ENCODE data around the gene REN. TPM values are rescaled to one million over a fixed set of nuclear protein-coding genes. Genes with fewer than 3 reads are reported as not detected.

The REN gene
- total RNA-seq = not detected
- not detected for total RNA-seq (2013)

DNA sequence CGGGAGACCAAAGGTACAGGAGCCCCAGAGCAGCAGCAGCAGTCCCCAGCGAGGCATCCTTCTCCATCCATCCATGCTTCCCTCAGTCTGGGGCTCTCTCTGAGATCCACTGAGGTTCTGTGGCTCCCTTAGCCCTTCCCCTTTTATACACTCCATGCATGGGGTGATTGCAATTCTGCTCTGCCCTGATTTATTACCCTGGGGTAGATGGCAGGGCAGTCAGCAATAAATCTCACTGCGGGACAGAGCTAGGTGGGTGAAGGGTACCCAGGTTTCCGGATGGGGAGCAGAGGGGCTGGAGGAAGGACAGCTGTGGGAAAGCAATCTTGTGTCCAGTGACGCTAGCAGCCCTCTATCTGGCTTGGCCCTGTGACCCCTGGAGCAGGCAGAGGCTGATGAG, at the start of gene REN:
Gene REN (minus strand): TSS at position 119 of the 400 bp plus-strand sequence. CDS start 44 bp downstream, at position 75.
- DNase-seq (no peak), ATAC-seq (no peak)
- TF ChIP-seq, protein P1, sequence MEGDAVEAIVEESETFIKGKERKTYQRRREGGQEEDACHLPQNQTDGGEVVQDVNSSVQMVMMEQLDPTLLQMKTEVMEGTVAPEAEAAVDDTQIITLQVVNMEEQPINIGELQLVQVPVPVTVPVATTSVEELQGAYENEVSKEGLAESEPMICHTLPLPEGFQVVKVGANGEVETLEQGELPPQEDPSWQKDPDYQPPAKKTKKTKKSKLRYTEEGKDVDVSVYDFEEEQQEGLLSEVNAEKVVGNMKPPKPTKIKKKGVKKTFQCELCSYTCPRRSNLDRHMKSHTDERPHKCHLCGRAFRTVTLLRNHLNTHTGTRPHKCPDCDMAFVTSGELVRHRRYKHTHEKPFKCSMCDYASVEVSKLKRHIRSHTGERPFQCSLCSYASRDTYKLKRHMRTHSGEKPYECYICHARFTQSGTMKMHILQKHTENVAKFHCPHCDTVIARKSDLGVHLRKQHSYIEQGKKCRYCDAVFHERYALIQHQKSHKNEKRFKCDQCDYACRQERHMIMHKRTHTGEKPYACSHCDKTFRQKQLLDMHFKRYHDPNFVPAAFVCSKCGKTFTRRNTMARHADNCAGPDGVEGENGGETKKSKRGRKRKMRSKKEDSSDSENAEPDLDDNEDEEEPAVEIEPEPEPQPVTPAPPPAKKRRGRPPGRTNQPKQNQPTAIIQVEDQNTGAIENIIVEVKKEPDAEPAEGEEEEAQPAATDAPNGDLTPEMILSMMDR (IDR thresholded peaks at IDR 0.05) = no peak
- no peaks in the 10 kb centered on the region for H3K27me3 ChIP-seq (ENCODE audit: control insufficient read depth, insufficient read depth, low read length)
- WGBS (ENCODE audit: insufficient coverage) = 33% methylated on average over 5 of the region's 5 CpGs
- no peak within 1 kb of the TSS for H3K27ac Mint-ChIP-seq
- no peak within 1 kb of the TSS for H3K4me3 Mint-ChIP-seq
- no peak within 1 kb of the TSS for H3K4me3 ChIP-seq (ENCODE audit: low read length)
- intact Hi-C loops (cut with micrococcal nuclease) = no loop called here
- no peaks in the 10 kb centered on the region for H3K36me3 ChIP-seq (ENCODE audit: control insufficient read depth, insufficient read depth, low read length)
- H3K4me1 Mint-ChIP-seq = no peaks in the 10 kb centered on the region
- peaks cover 8% of the 10 kb centered on the region for H3K36me3 Mint-ChIP-seq
- H3K27ac ChIP-seq (ENCODE audit: low read length) = no peak within 1 kb of the TSS
- peaks cover 19% of the 10 kb centered on the region for H3K9me3 ChIP-seq (ENCODE audit: control insufficient read depth, insufficient read depth, low read length)
- peaks cover 0 to 3% of the 10 kb centered on the region in 2 donors for H3K9me3 Mint-ChIP-seq
- H3K27me3 Mint-ChIP-seq (ENCODE audit: low read depth in 2 of 2) = peaks cover 0 to 5% of the 10 kb centered on the region in 2 donors
- no peaks in the 10 kb centered on the region for H3K4me1 ChIP-seq (ENCODE audit: control insufficient read depth, insufficient read depth, low read length)

DNA sequence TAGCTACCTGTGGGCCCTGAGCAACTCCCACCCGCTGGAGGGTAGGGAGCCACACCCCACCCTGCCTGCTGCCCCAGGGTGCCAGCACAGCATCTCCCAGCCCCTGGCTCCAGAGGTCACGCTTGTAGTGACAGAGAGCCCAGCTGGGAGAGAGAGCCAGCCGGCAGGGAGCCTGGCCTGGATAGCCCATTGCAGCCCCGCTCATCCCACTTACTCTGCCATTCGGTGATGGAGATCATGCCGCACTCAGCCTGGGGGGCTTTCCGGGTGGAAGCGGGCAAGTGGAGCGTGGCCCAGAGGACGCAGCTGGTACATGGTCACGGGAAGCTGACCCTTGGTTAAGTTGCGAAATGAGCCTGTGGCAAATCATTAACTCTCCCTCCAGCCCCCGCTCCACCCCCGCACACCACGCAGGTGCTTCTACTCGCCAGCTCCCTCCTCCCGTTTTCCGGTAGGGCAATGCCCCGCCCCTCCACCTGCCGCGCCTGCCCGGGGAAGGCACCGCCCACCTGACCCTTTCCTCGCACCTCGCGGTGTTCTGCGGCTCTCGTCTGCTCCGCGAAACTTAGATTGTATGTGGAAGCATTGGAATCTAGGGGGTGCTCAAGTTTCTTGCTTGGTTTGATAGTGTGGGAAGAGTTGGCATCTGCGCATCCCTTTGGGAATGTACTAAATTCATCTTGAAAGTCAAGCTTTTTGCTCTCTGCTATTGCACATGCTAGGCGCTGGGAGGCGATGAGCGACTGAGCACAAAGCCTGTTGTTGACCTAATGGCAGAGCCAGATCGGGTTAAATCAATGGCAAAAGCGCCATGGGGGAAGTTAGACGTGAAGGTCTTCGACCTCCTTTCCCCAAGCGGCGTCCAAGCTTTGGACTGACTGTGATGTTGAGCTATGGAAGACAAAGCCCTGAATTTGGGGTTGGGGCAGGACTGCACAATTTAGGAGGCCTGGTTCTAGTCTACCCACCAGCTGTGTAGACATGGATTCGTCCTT, 47.8 kb upstream of the REN start, which contains the start of gene GOLT1A:
Gene GOLT1A (minus strand): TSS at position 321 of the 995 bp plus-strand sequence. CDS start 82 bp downstream, at position 239.
- H3K36me3 ChIP-seq (ENCODE audit: control insufficient read depth, insufficient read depth, low read length) = no peaks in the 10 kb centered on the region
- peaks cover 0 to 7% of the 10 kb centered on the region in 2 donors for H3K27me3 Mint-ChIP-seq (ENCODE audit: low read depth in 2 of 2)
- H3K4me3 Mint-ChIP-seq = peak within 1 kb of the TSS; percentile 75
- intact Hi-C loops (cut with micrococcal nuclease) = loop anchor here (1.0 kb wide), 1 partner anchor 149 kb away; no protein-coding TSS in a partner anchor
- no peak within 1 kb of the TSS for H3K4me3 ChIP-seq (ENCODE audit: low read length)
- H3K27ac Mint-ChIP-seq = no peak within 1 kb of the TSS
- TF ChIP-seq, protein P1 (IDR thresholded peaks at IDR 0.05) = no peak
- WGBS (ENCODE audit: insufficient coverage) = 23% methylated on average over 41 of the region's 41 CpGs
- H3K4me1 ChIP-seq (ENCODE audit: control insufficient read depth, insufficient read depth, low read length) = peaks cover 16% of the 10 kb centered on the region
- H3K9me3 ChIP-seq (ENCODE audit: control insufficient read depth, insufficient read depth, low read length) = no peaks in the 10 kb centered on the region
- peak in 2 of 3 donors; percentile 61 to 70 for ATAC-seq
- H3K9me3 Mint-ChIP-seq = no peaks in the 10 kb centered on the region
- no peaks in the 10 kb centered on the region for H3K36me3 Mint-ChIP-seq
- peak in 1 of 2 donors; percentile 63 for DNase-seq
- no peaks in the 10 kb centered on the region for H3K27me3 ChIP-seq (ENCODE audit: control insufficient read depth, insufficient read depth, low read length)
- H3K4me1 Mint-ChIP-seq = peaks cover 11 to 15% of the 10 kb centered on the region in 2 donors
- H3K27ac ChIP-seq (ENCODE audit: low read length) = no peak within 1 kb of the TSS

- Histone ChIP-seq H3K4me3 (ENCODE audit: low read length) (no peak overlapping the region), H3K36me3 (ENCODE audit: control insufficient read depth, insufficient read depth, low read length) (no peaks in the 10 kb centered on the region), H3K4me1 (ENCODE audit: control insufficient read depth, insufficient read depth, low read length) (peaks cover 10% of the 10 kb centered on the region), H3K27me3 (ENCODE audit: control insufficient read depth, insufficient read depth, low read length) (no peaks in the 10 kb centered on the region), H3K9me3 (ENCODE audit: control insufficient read depth, insufficient read depth, low read length) (no peaks in the 10 kb centered on the region), H3K27ac (ENCODE audit: low read length) (no peak overlapping the region)
- Mint-ChIP-seq H3K9me3 (no peaks in the 10 kb centered on the region), H3K27ac (no peak overlapping the region), H3K27me3 (ENCODE audit: low read depth in 2 of 2) (peaks cover 3% of the 10 kb centered on the region in 2 donors), H3K4me1 (peaks cover 4 to 9% of the 10 kb centered on the region in 2 donors), H3K4me3 (no peak overlapping the region), H3K36me3 (no peaks in the 10 kb centered on the region)
- DNase-seq (no peak), ATAC-seq (no peak)
- 96% methylated on average over 3 of the region's 3 CpGs for WGBS (ENCODE audit: insufficient coverage)
- TF ChIP-seq, protein P1 (IDR thresholded peaks at IDR 0.05) = no peak
- intact Hi-C loops (cut with micrococcal nuclease) = no loop called here
Observed at GRCh38 chr1:204212715-204213114, 46.6 kb upstream of the REN start.
